Ascending aorta (tissue), 2 donors: ENCODE results near the gene GNA12. TPM values are rescaled to one million over a fixed set of nuclear protein-coding genes. Genes with fewer than 3 reads are reported as not detected.
"Not testable (repeated sequence)": the region's sequence is repeated elsewhere in the genome, so short reads cannot be mapped to it uniquely, and the experiment has no call there.

Source experiments
- DNase-seq, 2 donors: peaks; one replicate each; pipeline ENCODE4 v3.0.0-alpha.2; 2019; ENCODE audit warnings: low spot score in 2 of 2
- H3K27ac ChIP-seq, 2 donors: fragments of 200-600 bp; sonication (generic); one replicate each; pipeline ENCODE4 v1.5.1; 2016 to 2017; ENCODE audit warnings: mild to moderate bottlenecking in 1 of 2
- H3K27me3 ChIP-seq: fragments of 200-600 bp; sonication (generic); one replicate; pipeline ENCODE4 v1.5.1; 2017
- H3K36me3 ChIP-seq, 2 donors: fragments of 200-600 bp; sonication (generic); one replicate each; pipeline ENCODE4 v1.5.1; 2016
- H3K4me1 ChIP-seq, 2 donors: fragments of 200-600 bp; sonication (generic); one replicate each; pipeline ENCODE4 v1.5.1; 2016 to 2017; ENCODE audit warnings: mild to moderate bottlenecking in 1 of 2
- H3K4me3 ChIP-seq, 2 donors: fragments of 200-600 bp; sonication (generic); one replicate each; pipeline ENCODE4 v1.5.1; 2016 to 2017; ENCODE audit warnings: mild to moderate bottlenecking in 1 of 2
- H3K9me3 ChIP-seq, 2 donors: fragments of 200-600 bp; sonication (generic); one replicate each; pipeline ENCODE4 v1.5.1; 2016
- CTCF ChIP-seq, 3 experiments: fragments of 200-600 bp in 2 of 3; fragments of 450-650 bp in 1 of 3; sonication (generic) in 2 of 3; IDR thresholded peaks; one replicate each; pipeline ENCODE4 v1.5.1; 2016 to 2019; ENCODE audit warnings: antibody characterized with exemption in 3 of 3, mild to moderate bottlenecking in 1 of 3, moderate library complexity in 1 of 3
- intact Hi-C: fragments of 100-400 bp; cut with DNase I; formaldehyde crosslinking; loops from one replicate; pipeline ENCODE4 v1.15.1; 2023
- total RNA-seq: library from RNA; depleted of rRNA; stranded (reverse); fragments of >200 nt; gene quantifications from one replicate; pipeline ENCODE4 v1.1.0, GENCODE V29; 2016

GNA12 gene
- total RNA-seq, 1 donor from 2014 or later, result 61.0 TPM

GRCh38 chr7:2755531-2755930 lies 88.6 kb downstream of the GNA12 start:
- H3K27ac ChIP-seq, result no peak overlapping the region
- DNase-seq, result no peak
- intact Hi-C loops, result loop anchor here (5.0 kb wide), 3 partner anchors 57 to 123 kb away; partner anchors contain the start of gene TTYH3

GRCh38 chr7:2754912-2755311 lies 89.2 kb downstream of the GNA12 start:
- no peak overlapping the region for H3K4me3 ChIP-seq
- H3K27me3 ChIP-seq, result no peaks in the 10 kb centered on the region
- intact Hi-C loops, result loop anchor here (5.0 kb wide), 3 partner anchors 57 to 123 kb away; partner anchors contain the start of gene TTYH3
- no peak overlapping the region for H3K27ac ChIP-seq
- TF ChIP-seq CTCF (IDR thresholded peaks at IDR 0.05), result no peak
- H3K9me3 ChIP-seq, result no peaks in the 10 kb centered on the region
- peaks cover 21 to 29% of the 10 kb centered on the region in 2 donors for H3K4me1 ChIP-seq
- DNase-seq, result no peak
- H3K36me3 ChIP-seq, result no peaks in the 10 kb centered on the region

More at GRCh38 chr7:2755531-2755930, 88.6 kb downstream of the GNA12 start:
- Histone ChIP-seq H3K9me3 (no peaks in the 10 kb centered on the region), H3K36me3 (no peaks in the 10 kb centered on the region), H3K27me3 (no peaks in the 10 kb centered on the region), H3K4me3 (no peak overlapping the region), H3K4me1 (peaks cover 24 to 35% of the 10 kb centered on the region in 2 donors)
- TF ChIP-seq CTCF (IDR thresholded peaks at IDR 0.05), result no peak

GRCh38 chr7:2754086-2754485 lies 90.0 kb downstream of the GNA12 start:
- Histone ChIP-seq H3K4me1 (peaks cover 14 to 21% of the 10 kb centered on the region in 2 donors), H3K27me3 (no peaks in the 10 kb centered on the region), H3K4me3 (no peak overlapping the region), H3K27ac (no peak overlapping the region), H3K36me3 (no peaks in the 10 kb centered on the region), H3K9me3 (no peaks in the 10 kb centered on the region)
- TF ChIP-seq CTCF (IDR thresholded peaks at IDR 0.05), result no peak
- DNase-seq, result no peak
- intact Hi-C loops, result no loop called here

- TF ChIP-seq CTCF (IDR thresholded peaks at IDR 0.05), result no peak
- Histone ChIP-seq H3K27me3 (no peaks in the 10 kb centered on the region), H3K27ac (no peak overlapping the region), H3K4me3 (no peak overlapping the region), H3K36me3 (no peaks in the 10 kb centered on the region), H3K9me3 (no peaks in the 10 kb centered on the region), H3K4me1 (peaks cover 6 to 11% of the 10 kb centered on the region in 2 donors)
- no peak for DNase-seq
- intact Hi-C loops, result no loop called here
These were observed 91.0 kb downstream of the GNA12 start for GRCh38 chr7:2753148-2753547.

GRCh38 chr7:2751086-2751485 lies 93.0 kb downstream of the GNA12 start:
- no peak overlapping the region for H3K27ac ChIP-seq
- DNase-seq, result no peak
- intact Hi-C loops, result no loop called here
- H3K36me3 ChIP-seq, result no peaks in the 10 kb centered on the region
- H3K4me1 ChIP-seq, result no peaks in the 10 kb centered on the region
- H3K4me3 ChIP-seq, result no peak overlapping the region
- TF ChIP-seq CTCF (IDR thresholded peaks at IDR 0.05), result no peak
- H3K27me3 ChIP-seq, result no peaks in the 10 kb centered on the region
- H3K9me3 ChIP-seq, result no peaks in the 10 kb centered on the region

- H3K36me3 ChIP-seq, result no peaks in the 10 kb centered on the region
- intact Hi-C loops, result no loop called here
- H3K4me1 ChIP-seq, result no peaks in the 10 kb centered on the region
- no peaks in the 10 kb centered on the region for H3K27me3 ChIP-seq
- DNase-seq, result no peak
- TF ChIP-seq CTCF (IDR thresholded peaks at IDR 0.05), result no peak
- no peak overlapping the region for H3K27ac ChIP-seq
- no peak overlapping the region for H3K4me3 ChIP-seq
- no peaks in the 10 kb centered on the region for H3K9me3 ChIP-seq
These were observed 94.1 kb downstream of the GNA12 start for GRCh38 chr7:2750004-2750407.

GRCh38 chr7:2748684-2749083 lies 95.4 kb downstream of the GNA12 start:
- H3K27ac ChIP-seq, H3K36me3 ChIP-seq, intact Hi-C loops, H3K27me3 ChIP-seq, H3K9me3 ChIP-seq, DNase-seq, H3K4me1 ChIP-seq, H3K4me3 ChIP-seq: not testable (repeated sequence)

GRCh38 chr7:2743523-2744185 lies 100.5 kb downstream of the GNA12 start:
- H3K27me3 ChIP-seq, H3K9me3 ChIP-seq, DNase-seq, H3K36me3 ChIP-seq, intact Hi-C loops, H3K4me3 ChIP-seq, H3K27ac ChIP-seq, H3K4me1 ChIP-seq: not testable (repeated sequence)
